Measurements from ENCODE around the gene PDIA5. TPM values are rescaled to one million over a fixed set of nuclear protein-coding genes. Genes with fewer than 3 reads are reported as not detected.
"Not testable (repeated sequence)": the region's sequence is repeated elsewhere in the genome, so short reads cannot be mapped to it uniquely, and the experiment has no call there.

PDIA5 gene
- total RNA-seq, 2 donors from 2014 or later = 34.7 to 37.7 TPM

DNA sequence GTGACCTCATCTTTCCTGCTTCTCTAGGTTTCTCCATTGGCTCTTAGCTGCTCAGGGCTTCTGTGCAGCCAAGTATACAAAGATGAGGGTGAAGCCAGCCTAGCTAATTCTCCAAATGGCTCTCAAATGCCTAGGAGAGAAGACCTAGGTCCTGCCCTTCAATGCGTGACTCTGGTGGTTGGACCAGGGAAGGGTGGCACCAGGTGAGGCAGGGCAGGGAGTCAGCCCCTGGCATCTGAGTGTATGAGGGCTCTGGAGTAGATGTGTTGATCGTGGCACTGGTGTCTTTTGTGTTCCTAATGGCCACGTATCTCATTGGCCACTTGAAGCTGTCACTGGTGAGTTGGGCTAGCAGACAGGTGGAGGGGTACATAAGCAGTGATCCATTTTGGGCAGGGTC, 59.8 kb downstream of the PDIA5 start:
- intact Hi-C loops (cut with DNase I, micrococcal nuclease) = no loop called here
- ATAC-seq = no peak
- DNase-seq = no peak

DNA sequence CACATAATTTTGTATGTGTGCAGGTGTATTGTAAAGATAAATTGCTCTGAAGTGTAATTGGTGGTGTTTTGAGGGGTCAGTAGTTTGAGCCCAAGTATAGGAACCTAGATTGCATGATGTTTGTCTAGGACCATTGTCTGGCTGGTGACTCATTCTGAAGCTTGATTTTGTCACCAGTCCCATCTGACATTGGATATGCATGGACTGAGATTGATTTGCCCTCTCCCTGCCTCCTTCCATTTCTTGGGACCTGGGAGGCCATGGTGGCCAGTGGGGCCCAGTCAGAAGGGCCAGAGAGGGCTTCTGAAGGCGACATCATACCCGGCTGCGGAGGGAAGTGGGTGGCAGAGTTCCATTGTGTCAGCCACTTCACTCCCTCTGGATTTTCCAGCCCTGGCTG, 62.3 kb downstream of the PDIA5 start:
- ATAC-seq (no peak), DNase-seq (no peak)
- intact Hi-C loops (cut with DNase I, micrococcal nuclease) = no loop called here

GRCh38 chr3:123129532-123129931, 62.7 kb downstream of the PDIA5 start:
- intact Hi-C loops (cut with DNase I, micrococcal nuclease) = no loop called here
- DNase-seq = no peak
- ATAC-seq = no peak

- intact Hi-C loops (cut with DNase I, micrococcal nuclease) = no loop called here
- peak; percentile 85 to 90 for DNase-seq
- ATAC-seq = peak; percentile 98
These were observed 63.4 kb downstream of the PDIA5 start for GRCh38 chr3:123130079-123130750.

GRCh38 chr3:123134671-123135070, 67.8 kb downstream of the PDIA5 start:
- intact Hi-C loops (cut with DNase I, micrococcal nuclease) = no loop called here

DNA sequence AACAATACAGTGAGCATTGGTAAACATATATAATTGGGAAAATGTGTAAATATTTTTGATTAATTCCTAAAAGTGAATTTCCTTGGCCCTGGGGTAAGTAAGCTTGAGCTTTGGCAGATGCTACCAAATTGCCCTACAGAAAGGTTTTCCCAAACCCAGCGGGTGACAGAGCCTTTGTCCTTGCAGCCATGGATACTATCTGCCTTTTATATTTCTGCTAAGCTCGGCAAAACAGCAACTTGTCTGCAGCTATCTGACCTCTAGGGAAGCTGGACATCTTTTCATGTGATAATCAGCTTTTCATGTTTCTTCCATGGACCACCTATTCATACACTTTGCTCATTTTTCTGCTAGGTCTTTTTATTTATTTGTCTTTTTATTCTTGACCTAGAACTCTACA, 70.2 kb downstream of the PDIA5 start:
- intact Hi-C loops (cut with DNase I, micrococcal nuclease) = no loop called here
- DNase-seq (no peak), ATAC-seq (no peak)

More at GRCh38 chr3:123134671-123135070, 67.8 kb downstream of the PDIA5 start:
- DNase-seq = no peak
- ATAC-seq = no peak

DNA sequence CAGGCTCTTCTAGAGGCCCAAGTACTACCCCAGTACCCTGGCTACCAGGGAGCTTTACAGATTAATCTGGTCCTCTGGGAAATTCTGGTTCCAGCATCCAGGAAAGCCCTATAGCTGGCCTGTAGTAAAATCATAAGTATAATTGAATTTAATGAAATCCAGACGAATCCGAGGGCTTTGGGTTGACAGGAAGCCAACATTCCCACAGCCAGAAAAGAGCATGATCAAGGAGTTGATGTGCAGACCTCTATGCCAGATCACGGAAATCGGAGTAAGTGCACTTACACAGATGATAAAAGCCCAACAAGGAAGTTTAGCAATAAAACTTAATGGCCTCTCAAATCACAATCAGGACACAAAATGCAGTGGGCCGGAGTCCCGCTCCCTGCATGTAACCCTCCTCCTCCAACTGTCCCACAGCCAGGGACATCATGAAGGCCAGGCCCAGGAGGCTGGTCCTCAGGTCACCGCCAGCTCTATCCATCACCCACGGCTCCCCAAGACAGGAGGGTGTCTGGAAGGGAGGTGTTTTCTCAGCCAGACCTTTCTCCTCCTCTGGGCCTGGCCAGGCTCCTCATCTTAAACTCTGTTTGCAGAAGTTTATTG, 72.1 kb downstream of the PDIA5 start:
- intact Hi-C loops (cut with DNase I, micrococcal nuclease) = no loop called here
- peak in 1 of 2 donors; percentile 25 for DNase-seq
- ATAC-seq = peak; percentile 91

- intact Hi-C loops (cut with DNase I, micrococcal nuclease) = no loop called here
- DNase-seq (no peak), ATAC-seq (no peak)
These were observed 72.7 kb downstream of the PDIA5 start for GRCh38 chr3:123139522-123139921.

- DNase-seq (no peak), ATAC-seq (no peak)
These were observed 73.7 kb downstream of the PDIA5 start for GRCh38 chr3:123140550-123140949.

GRCh38 chr3:123141276-123141675, 74.5 kb downstream of the PDIA5 start:
- intact Hi-C loops (cut with DNase I, micrococcal nuclease) = no loop called here
- no peak for DNase-seq
- ATAC-seq = no peak

More at GRCh38 chr3:123140550-123140949, 73.7 kb downstream of the PDIA5 start:
- intact Hi-C loops (cut with DNase I, micrococcal nuclease) = no loop called here

- ATAC-seq = peak; percentile 49
- no peak for DNase-seq
- intact Hi-C loops (cut with DNase I, micrococcal nuclease) = no loop called here
These were observed 77.0 kb downstream of the PDIA5 start for GRCh38 chr3:123143669-123144411.

GRCh38 chr3:123147754-123148535, 81.1 kb downstream of the PDIA5 start:
- DNase-seq (peak in 1 of 2 donors; percentile 6), ATAC-seq (no peak)
- intact Hi-C loops (cut with DNase I, micrococcal nuclease) = no loop called here

DNA sequence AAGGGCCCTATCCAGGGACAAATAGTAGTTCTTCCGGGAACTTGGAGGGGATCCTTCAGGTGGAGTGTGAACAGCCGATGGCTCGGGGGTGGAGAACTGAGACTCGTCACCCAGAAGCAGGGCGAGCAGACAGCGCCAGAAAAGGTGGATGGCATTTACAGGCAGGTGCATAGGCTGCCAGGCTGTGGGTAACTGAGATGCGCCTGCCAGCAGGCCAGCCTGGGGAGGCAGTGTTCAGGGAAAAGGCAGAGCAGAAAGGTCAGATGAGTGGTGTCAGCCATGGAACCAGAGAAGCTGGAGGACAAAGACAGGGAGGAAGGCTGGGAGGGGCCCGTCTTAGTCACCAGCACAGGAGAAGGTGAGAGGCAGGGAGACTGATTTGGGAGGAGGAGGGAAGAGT, 81.9 kb downstream of the PDIA5 start:
- ATAC-seq = no peak
- DNase-seq = no peak
- intact Hi-C loops (cut with DNase I, micrococcal nuclease) = no loop called here

GRCh38 chr3:123149525-123149924, 82.7 kb downstream of the PDIA5 start:
- no peak for DNase-seq
- ATAC-seq = no peak
- intact Hi-C loops (cut with DNase I, micrococcal nuclease) = no loop called here

GRCh38 chr3:123150449-123151215, 83.8 kb downstream of the PDIA5 start:
- intact Hi-C loops (cut with DNase I, micrococcal nuclease) = no loop called here
- peak in 1 of 2 donors; percentile 14 for DNase-seq
- no peak for ATAC-seq

GRCh38 chr3:123151251-123151705, 84.5 kb downstream of the PDIA5 start:
- intact Hi-C loops (cut with DNase I, micrococcal nuclease) = no loop called here
- ATAC-seq = no peak
- DNase-seq = peak in 1 of 2 donors; percentile 23

DNA sequence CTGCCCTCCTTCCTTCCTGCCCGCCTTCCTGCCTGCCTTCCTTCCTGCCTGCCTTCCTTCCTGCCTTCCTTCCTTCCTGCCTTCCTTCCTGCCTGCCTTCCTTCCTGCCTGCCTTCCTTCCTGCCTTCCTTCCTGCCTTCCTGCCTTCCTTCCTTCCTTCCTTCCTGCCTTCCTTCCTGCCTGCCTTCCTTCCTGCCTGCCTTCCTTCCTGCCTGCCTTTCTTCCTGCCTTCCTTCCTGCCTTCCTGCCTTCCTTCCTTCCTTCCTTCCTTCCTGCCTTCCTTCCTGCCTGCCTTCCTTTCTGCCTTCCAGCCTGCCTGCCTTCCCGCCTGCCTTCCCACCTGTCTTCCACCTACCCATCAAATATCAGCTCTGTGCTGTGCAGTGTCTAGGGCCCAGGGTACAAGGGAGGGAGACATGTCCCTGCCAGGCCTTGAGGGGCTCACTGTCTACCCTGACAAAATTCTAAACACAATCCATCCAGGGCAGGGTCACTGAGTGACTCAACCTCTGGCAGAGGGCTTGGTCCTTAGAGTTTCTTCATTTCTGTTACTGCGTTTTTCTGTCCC, 85.1 kb downstream of the PDIA5 start:
- intact Hi-C loops (cut with DNase I, micrococcal nuclease); ATAC-seq: not testable (repeated sequence)
- DNase-seq = peak in 1 of 2 donors; percentile 9

- intact Hi-C loops (cut with DNase I, micrococcal nuclease) = no loop called here
- ATAC-seq (no peak), DNase-seq (peak in 1 of 2 donors; percentile 18)
These were observed 85.9 kb downstream of the PDIA5 start for GRCh38 chr3:123152687-123153086.

Data from left colon (tissue), 2 donors.